Measurements from ENCODE around the gene TIPARP. TPM values are rescaled to one million over a fixed set of nuclear protein-coding genes. Genes with fewer than 3 reads are reported as not detected.

The TIPARP gene
- total and polyA plus RNA-seq, 2 of the 13 experiments (the other 11 are each of a cell fraction or from before 2014, with no cell fraction given): 7.3 to 19.7 TPM

DNA sequence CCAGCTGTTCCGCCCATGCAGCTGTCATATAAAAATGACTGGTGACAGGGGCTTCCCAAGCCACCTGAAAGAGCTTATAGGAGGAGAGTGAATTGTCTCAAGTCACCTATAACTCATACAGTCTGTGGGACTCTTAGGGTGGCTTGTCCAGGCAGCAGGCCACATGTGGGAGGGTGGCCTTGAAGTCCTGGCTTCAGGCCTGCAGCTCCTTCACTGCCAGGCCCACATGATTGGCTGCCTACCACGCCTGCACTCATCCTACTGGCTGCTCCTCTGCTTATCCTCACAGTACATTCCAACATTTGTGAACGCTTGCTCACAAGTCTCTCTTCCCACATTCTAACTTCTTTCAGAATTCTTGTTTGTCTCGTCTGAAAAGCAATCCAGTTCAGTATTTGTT lies 41.1 kb upstream of the TIPARP start (continued):
- TF ChIP-seq ZNF431 (CRISPR knock-in tag; IDR thresholded peaks at IDR 0.05; ENCODE audit: borderline replicate concordance, low read depth) (no peak), SOX13 (IDR thresholded peaks at IDR 0.05) (no peak), SOX13 (CRISPR knock-in tag; conservative IDR thresholded peaks at IDR 0.05 in 1 of 2, IDR thresholded peaks at IDR 0.05 in 1 of 2) (no peak)
- TF ChIP-seq, protein P1, sequence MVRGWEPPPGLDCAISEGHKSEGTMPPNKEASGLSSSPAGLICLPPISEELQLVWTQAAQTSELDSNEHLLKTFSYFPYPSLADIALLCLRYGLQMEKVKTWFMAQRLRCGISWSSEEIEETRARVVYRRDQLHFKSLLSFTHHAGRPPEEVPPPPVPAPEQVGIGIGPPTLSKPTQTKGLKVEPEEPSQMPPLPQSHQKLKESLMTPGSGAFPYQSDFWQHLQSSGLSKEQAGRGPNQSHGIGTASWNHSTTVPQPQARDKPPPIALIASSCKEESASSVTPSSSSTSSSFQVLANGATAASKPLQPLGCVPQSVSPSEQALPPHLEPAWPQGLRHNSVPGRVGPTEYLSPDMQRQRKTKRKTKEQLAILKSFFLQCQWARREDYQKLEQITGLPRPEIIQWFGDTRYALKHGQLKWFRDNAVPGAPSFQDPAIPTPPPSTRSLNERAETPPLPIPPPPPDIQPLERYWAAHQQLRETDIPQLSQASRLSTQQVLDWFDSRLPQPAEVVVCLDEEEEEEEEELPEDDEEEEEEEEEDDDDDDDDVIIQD (CRISPR knock-in tag; IDR thresholded peaks at IDR 0.05; ENCODE audit: low read depth): no peak

DNA sequence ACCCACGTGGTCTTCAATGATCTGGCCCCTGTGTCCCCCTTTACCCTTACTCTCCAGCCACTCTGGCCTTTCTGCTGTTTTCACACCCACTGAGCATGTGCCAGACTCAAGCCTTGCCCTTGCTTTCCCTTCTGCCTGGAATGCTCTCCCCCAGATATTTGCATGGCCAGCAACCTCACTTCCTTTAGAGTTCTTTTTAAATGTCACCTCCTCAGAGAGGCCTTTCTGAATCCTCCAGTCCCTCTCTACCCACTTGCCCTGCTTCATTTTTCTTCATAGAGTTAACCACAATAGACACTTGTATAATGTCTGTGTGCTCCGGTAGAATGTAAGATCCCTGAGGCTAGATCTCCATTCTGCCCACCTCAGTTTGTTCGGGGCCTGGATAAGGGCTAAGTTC lies 39.4 kb upstream of the TIPARP start:
- DNase-seq (ENCODE audit: low spot score): no peak
- H3K27ac ChIP-seq (ENCODE audit: extremely low read length, insufficient read depth, low read length): no peak overlapping the region
- ChIA-PET CTCF (ENCODE audit: low intra/inter-chr PET ratio, low total read pairs) (no interaction called here), POLR2A (no interaction called here)
- no peak for FAIRE-seq
- no peak overlapping the region for H3K4me2 ChIP-seq (ENCODE audit: low read depth, low read length)
- no peaks in the 10 kb centered on the region for H3K36me3 ChIP-seq (replicated peaks in 1 of 2; ENCODE audit: control insufficient read depth in 1 of 2, insufficient read depth in 2 of 2, low read length in 2 of 2)
- no peak for ATAC-seq
- peaks cover 0 to 1% of the 10 kb centered on the region in 2 experiments; a peak in 2 of 5 replicates for H3K27me3 ChIP-seq (ENCODE audit: control insufficient read depth in 1 of 2, insufficient read depth in 2 of 2, low read length in 2 of 2)
- no TSS peak for BruUV-seq (replicated peaks)
- 35% methylated on average over 3 of the region's 3 CpGs for WGBS (ENCODE audit: low lambda C conversion rate)
- in situ Hi-C loops (cut with HindIII; ENCODE audit: extremely low pct_ligation_motif_present, low pct_unique_long_range_greater_than_20kb) (no loop called here), intact Hi-C loops (cut with micrococcal nuclease; ENCODE audit: unreplicated experiment) (no loop called here)
- no peak overlapping the region for H2AFZ ChIP-seq (ENCODE audit: low read length)
- no peaks in the 10 kb centered on the region for H3K79me2 ChIP-seq (ENCODE audit: insufficient read depth, low read length)
- H3K9ac ChIP-seq (ENCODE audit: insufficient read depth, low read depth, low read length): no peak overlapping the region
- H3K4me1 ChIP-seq (ENCODE audit: insufficient read depth, low read length): no peaks in the 10 kb centered on the region
- TF ChIP-seq ZNF747 (CRISPR knock-in tag; IDR thresholded peaks at IDR 0.05; ENCODE audit: borderline replicate concordance) (no peak), ZBTB7B (CRISPR knock-in tag; IDR thresholded peaks at IDR 0.05) (no peak), RARG (CRISPR knock-in tag; IDR thresholded peaks at IDR 0.05; ENCODE audit: low read depth) (no peak), ZMAT3 (CRISPR knock-in tag; conservative IDR thresholded peaks at IDR 0.05) (no peak), ZFYVE20 (CRISPR knock-in tag; IDR thresholded peaks at IDR 0.05; ENCODE audit: borderline replicate concordance, low read depth) (no peak), ZFP41 (CRISPR knock-in tag; IDR thresholded peaks at IDR 0.05; ENCODE audit: borderline replicate concordance) (no peak), ZNF672 (CRISPR knock-in tag; IDR thresholded peaks at IDR 0.05) (no peak), POLR2AphosphoS5 (IDR thresholded peaks at IDR 0.05; ENCODE audit: low read depth, low read length) (no peak), ZFP90 (CRISPR knock-in tag; IDR thresholded peaks at IDR 0.05; ENCODE audit: borderline replicate concordance) (no peak), SETDB1 (CRISPR knock-in tag; IDR thresholded peaks at IDR 0.05; ENCODE audit: borderline replicate concordance) (no peak), MIXL1 (CRISPR knock-in tag; IDR thresholded peaks at IDR 0.05) (no peak), FOXC1 (CRISPR knock-in tag; IDR thresholded peaks at IDR 0.05; ENCODE audit: borderline replicate concordance) (no peak), PHF20 (CRISPR knock-in tag; IDR thresholded peaks at IDR 0.05) (no peak), KLF6 (CRISPR knock-in tag; IDR thresholded peaks at IDR 0.05) (no peak), SOX13 (IDR thresholded peaks at IDR 0.05) (no peak), SOX13 (CRISPR knock-in tag; conservative IDR thresholded peaks at IDR 0.05 in 1 of 2, IDR thresholded peaks at IDR 0.05 in 1 of 2) (no peak), CENPT (CRISPR knock-in tag; IDR thresholded peaks at IDR 0.05; ENCODE audit: low read depth) (no peak), ZNF616 (CRISPR knock-in tag; IDR thresholded peaks at IDR 0.05; ENCODE audit: low read depth) (no peak)
- TF ChIP-seq, protein P2, sequence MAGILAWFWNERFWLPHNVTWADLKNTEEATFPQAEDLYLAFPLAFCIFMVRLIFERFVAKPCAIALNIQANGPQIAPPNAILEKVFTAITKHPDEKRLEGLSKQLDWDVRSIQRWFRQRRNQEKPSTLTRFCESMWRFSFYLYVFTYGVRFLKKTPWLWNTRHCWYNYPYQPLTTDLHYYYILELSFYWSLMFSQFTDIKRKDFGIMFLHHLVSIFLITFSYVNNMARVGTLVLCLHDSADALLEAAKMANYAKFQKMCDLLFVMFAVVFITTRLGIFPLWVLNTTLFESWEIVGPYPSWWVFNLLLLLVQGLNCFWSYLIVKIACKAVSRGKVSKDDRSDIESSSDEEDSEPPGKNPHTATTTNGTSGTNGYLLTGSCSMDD (CRISPR knock-in tag; IDR thresholded peaks at IDR 0.05): no peak
- TF ChIP-seq, protein P3, sequence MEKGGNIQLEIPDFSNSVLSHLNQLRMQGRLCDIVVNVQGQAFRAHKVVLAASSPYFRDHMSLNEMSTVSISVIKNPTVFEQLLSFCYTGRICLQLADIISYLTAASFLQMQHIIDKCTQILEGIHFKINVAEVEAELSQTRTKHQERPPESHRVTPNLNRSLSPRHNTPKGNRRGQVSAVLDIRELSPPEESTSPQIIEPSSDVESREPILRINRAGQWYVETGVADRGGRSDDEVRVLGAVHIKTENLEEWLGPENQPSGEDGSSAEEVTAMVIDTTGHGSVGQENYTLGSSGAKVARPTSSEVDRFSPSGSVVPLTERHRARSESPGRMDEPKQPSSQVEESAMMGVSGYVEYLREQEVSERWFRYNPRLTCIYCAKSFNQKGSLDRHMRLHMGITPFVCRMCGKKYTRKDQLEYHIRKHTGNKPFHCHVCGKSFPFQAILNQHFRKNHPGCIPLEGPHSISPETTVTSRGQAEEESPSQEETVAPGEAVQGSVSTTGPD (CRISPR knock-in tag; IDR thresholded peaks at IDR 0.05): no peak
- no peak overlapping the region for H3K4me3 ChIP-seq (replicated peaks in 1 of 3; ENCODE audit: insufficient read depth in 1 of 3, low read depth in 2 of 3, low read length in 3 of 3)
- H4K20me1 ChIP-seq (ENCODE audit: insufficient read depth, low read length): no peaks in the 10 kb centered on the region
- H3K9me3 ChIP-seq (ENCODE audit: low read length): no peaks in the 10 kb centered on the region
